ENCODE results near the gene RTKN. TPM values are rescaled to one million over a fixed set of nuclear protein-coding genes. Genes with fewer than 3 reads are reported as not detected.
A peak's percentile ranks its signal among the peaks of the same experiment; 100 is the strongest.

Gene RTKN
- total and polyA plus RNA-seq, 2 of the 13 experiments (the other 11 are each of a cell fraction or from before 2014, with no cell fraction given): 159 to 166 TPM

GRCh38 chr2:74421221-74421870, 20.4 kb downstream of the RTKN start, which contains the start of the genes C2orf81 and WDR54 (continued):
- TF ChIP-seq GMEB2 (CRISPR knock-in tag; IDR thresholded peaks at IDR 0.05; ENCODE audit: low read depth) (peak; percentile 93), CHCHD3 (CRISPR knock-in tag; IDR thresholded peaks at IDR 0.05) (no peak), ZBTB21 (CRISPR knock-in tag; IDR thresholded peaks at IDR 0.05) (no peak), NAIF1 (CRISPR knock-in tag; IDR thresholded peaks at IDR 0.05; ENCODE audit: borderline replicate concordance) (peak; percentile 96), CHD2 (IDR thresholded peaks at IDR 0.05; ENCODE audit: low read depth, low read length) (0 out of 2 replicates have a peak, but pooled peaks have one; percentile 25), ZNF121 (CRISPR knock-in tag; IDR thresholded peaks at IDR 0.05) (no peak), RBFOX2 (IDR thresholded peaks at IDR 0.05; ENCODE audit: low read depth, low read length) (peak; percentile 67; the same call in 1 of the 2 replicates), SALL1 (CRISPR knock-in tag; IDR thresholded peaks at IDR 0.05) (peak; percentile 75; the same call in 1 of the 2 replicates), ZNF335 (CRISPR knock-in tag; IDR thresholded peaks at IDR 0.05) (peak; percentile 74; the same call in 1 of the 2 replicates), ZNF546 (CRISPR knock-in tag; conservative IDR thresholded peaks at IDR 0.05) (0 out of 2 replicates have a peak, but pooled peaks have one; percentile 22), ZNF207 (IDR thresholded peaks at IDR 0.05; ENCODE audit: borderline replicate concordance) (no peak), ZNF468 (CRISPR knock-in tag; IDR thresholded peaks at IDR 0.05) (0 out of 2 replicates have a peak, but pooled peaks have one; percentile 54), ZNF704 (CRISPR knock-in tag; IDR thresholded peaks at IDR 0.05; ENCODE audit: borderline replicate concordance) (no peak), ELK4 (CRISPR knock-in tag; IDR thresholded peaks at IDR 0.05; ENCODE audit: borderline replicate concordance) (peak; percentile 52; the same call in 1 of the 2 replicates), BCLAF1 (IDR thresholded peaks at IDR 0.05) (no peak), HNF1B (CRISPR knock-in tag; IDR thresholded peaks at IDR 0.05) (peak; percentile 73), MIXL1 (CRISPR knock-in tag; IDR thresholded peaks at IDR 0.05) (no peak), SP4 (CRISPR knock-in tag; IDR thresholded peaks at IDR 0.05) (peak; percentile 63; the same call in 1 of the 2 replicates), CREB1 (IDR thresholded peaks at IDR 0.05) (no peak), CREB1 (CRISPR knock-in tag; IDR thresholded peaks at IDR 0.05) (no peak), ZC3H4 (CRISPR knock-in tag; IDR thresholded peaks at IDR 0.05; ENCODE audit: borderline replicate concordance) (no peak)
